Stomach (tissue), 4 donors: Measurements from ENCODE around the gene TGM1.

Source experiments
- EP300 ChIP-seq: sonication (generic); formaldehyde crosslinking; IDR thresholded peaks from one replicate; pipeline ENCODE4 v1.6.1; 2017; ENCODE audit warnings: antibody characterized with exemption
- POLR2A ChIP-seq, 4 donors: fragments of 450-650 bp; IDR thresholded peaks; one replicate each; pipeline ENCODE4 v1.6.1; 2016; ENCODE audit warnings: antibody characterized with exemption in 4 of 4, control low read depth in 2 of 4, mild to moderate bottlenecking in 1 of 4, moderate library complexity in 1 of 4
- TF ChIP-seq, protein P1 (sequence below), 7 experiments: fragments of 450-650 bp in 4 of 7; fragments of 200-600 bp in 3 of 7; sonication (generic) in 3 of 7; IDR thresholded peaks; one replicate each; pipeline ENCODE4 v1.5.1; 2016 to 2019; ENCODE audit warnings: antibody characterized with exemption in 7 of 7, control low read depth in 2 of 7, mild to moderate bottlenecking in 1 of 7

- TF ChIP-seq, protein P1, sequence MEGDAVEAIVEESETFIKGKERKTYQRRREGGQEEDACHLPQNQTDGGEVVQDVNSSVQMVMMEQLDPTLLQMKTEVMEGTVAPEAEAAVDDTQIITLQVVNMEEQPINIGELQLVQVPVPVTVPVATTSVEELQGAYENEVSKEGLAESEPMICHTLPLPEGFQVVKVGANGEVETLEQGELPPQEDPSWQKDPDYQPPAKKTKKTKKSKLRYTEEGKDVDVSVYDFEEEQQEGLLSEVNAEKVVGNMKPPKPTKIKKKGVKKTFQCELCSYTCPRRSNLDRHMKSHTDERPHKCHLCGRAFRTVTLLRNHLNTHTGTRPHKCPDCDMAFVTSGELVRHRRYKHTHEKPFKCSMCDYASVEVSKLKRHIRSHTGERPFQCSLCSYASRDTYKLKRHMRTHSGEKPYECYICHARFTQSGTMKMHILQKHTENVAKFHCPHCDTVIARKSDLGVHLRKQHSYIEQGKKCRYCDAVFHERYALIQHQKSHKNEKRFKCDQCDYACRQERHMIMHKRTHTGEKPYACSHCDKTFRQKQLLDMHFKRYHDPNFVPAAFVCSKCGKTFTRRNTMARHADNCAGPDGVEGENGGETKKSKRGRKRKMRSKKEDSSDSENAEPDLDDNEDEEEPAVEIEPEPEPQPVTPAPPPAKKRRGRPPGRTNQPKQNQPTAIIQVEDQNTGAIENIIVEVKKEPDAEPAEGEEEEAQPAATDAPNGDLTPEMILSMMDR (IDR thresholded peaks at IDR 0.05), result no peak
- TF ChIP-seq POLR2A (IDR thresholded peaks at IDR 0.05), result no peak
- no peak for TF ChIP-seq EP300
These were observed 26.9 kb downstream of the TGM1 start for GRCh38 chr14:24235804-24236688.
